A549 (cell line): ENCODE results near the gene BOD1L1. TPM values are rescaled to one million over a fixed set of nuclear protein-coding genes. Genes with fewer than 3 reads are reported as not detected.

Experiments used
- ATAC-seq, 2 experiments: fragments of 200-7000 bp in 1 of 2; fragments of >200 bp in 1 of 2; cut with Nextera tagmentation in 1 of 2; cut with Tn5 transposase in 1 of 2; 3 replicates each; pipeline versions ENCODE4 v1.8.0 to v1.9.1; 2018 to 2020; ENCODE audit warnings: mild to moderate bottlenecking in 1 of 2, moderate library complexity in 1 of 2
- CTCF ChIA-PET: fragments of 300-600 bp; sonication (Branson Sonifier 250); formaldehyde crosslinking; extraction: SDS; loops from one replicate; lab custom pipeline; 2021; ENCODE audit warnings: antibody characterized with exemption, inconsistent platforms; lab: Yijun Ruan, JAX
- POLR2A ChIA-PET: fragments of 350-600 bp; formaldehyde crosslinking; extraction: SDS; loops from one replicate; lab custom pipeline; 2021; ENCODE audit warnings: antibody characterized with exemption, inconsistent platforms; lab: Yijun Ruan, JAX
- DNase-seq, 2 experiments: peaks; one replicate each; pipeline versions ENCODE4 v3.0.0 to v3.0.0-alpha.2; 2011 to 2016; ENCODE audit warnings: low read depth in 1 of 2, low spot score in 1 of 2
- FAIRE-seq: peaks from 2 replicates; lab custom pipeline; 2011; peaks lifted over from hg19 to GRCh38; lab: Jason Lieb, UNC
- H3K27ac ChIP-seq, 2 experiments: fragments of >200 bp; sonication (Bioruptor Twin); formaldehyde crosslinking; 3 replicates each; pipeline ENCODE4 v1.5.1; 2016 to 2017
- H3K4me1 ChIP-seq: fragments of >200 bp; sonication (Bioruptor Twin); formaldehyde crosslinking; 3 replicates; pipeline ENCODE4 v1.6.1; 2016
- H3K4me2 ChIP-seq: fragments of >200 bp; sonication (Bioruptor Twin); formaldehyde crosslinking; 3 replicates; pipeline ENCODE4 v1.6.1; 2016
- H3K4me3 ChIP-seq: fragments of >200 bp; sonication (Bioruptor Twin); formaldehyde crosslinking; 3 replicates; pipeline ENCODE4 v1.5.1; 2016
- H3K9me3 ChIP-seq: fragments of >200 bp; sonication (Bioruptor Twin); formaldehyde crosslinking; 3 replicates; pipeline ENCODE4 v1.6.1; 2016
- EHMT2 ChIP-seq: fragments of 200-600 bp; sonication (generic); IDR thresholded peaks from 2 replicates; pipeline ENCODE4 v1.6.1; 2016; ENCODE audit warnings: antibody characterized with exemption, low read depth, mild to moderate bottlenecking, moderate library complexity
- GATA3 ChIP-seq: IDR thresholded peaks from 2 replicates; pipeline ENCODE4 v1.6.1; 2012; ENCODE audit warnings: borderline replicate concordance
- HOXB13 ChIP-seq: fragments of 250-450 bp; sonication (Bioruptor Pico); IDR thresholded peaks from 2 replicates; pipeline ENCODE4 v1.5.0; 2020; ENCODE audit warnings: low read depth, mild to moderate bottlenecking, moderate library complexity
- PHF8 ChIP-seq: fragments of 200-600 bp; sonication (generic); IDR thresholded peaks from 2 replicates; pipeline ENCODE4 v1.6.1; 2016; ENCODE audit warnings: low read depth, mild to moderate bottlenecking, antibody characterized with exemption, moderate library complexity, borderline replicate concordance
- RNF2 ChIP-seq: fragments of 200-600 bp; sonication (generic); IDR thresholded peaks from 2 replicates; pipeline ENCODE4 v1.6.1; 2016; ENCODE audit warnings: low read depth, mild to moderate bottlenecking, antibody characterized with exemption, moderate library complexity, borderline replicate concordance
- ZC3H11A ChIP-seq: fragments of 450-650 bp; IDR thresholded peaks from 2 replicates; pipeline ENCODE4 v1.6.1; 2014; ENCODE audit warnings: antibody characterized with exemption, mild to moderate bottlenecking
- WGBS: methylation state at CpG from one replicate; pipeline ENCODE4 v1.1.6; 2017; ENCODE audit errors: missing lambda C conversion rate; 5-methylcytosine and 5-hydroxymethylcytosine counted together
- polyA plus RNA-seq, 4 experiments: library from polyadenylated mRNA; depleted of rRNA in 3 of 4; stranded (reverse); fragments of >200 nt; fragmentation: RNase III in 1 of 4; extraction: RNeasy Plus Mini Kit Qiagen cat#74134 plus additional on column Dnase treatment in 1 of 4; gene quantifications; 2 replicates in 3 of 4; 3 replicates in 1 of 4; pipeline ENCODE4 v1.2.3, GENCODE V29; 2011 to 2017
- small RNA-seq, 6 experiments: library from RNA; depleted of rRNA; stranded (forward); fragments of <200 nt; gene quantifications; one replicate each; pipeline ENCODE3, GENCODE V24; 2012
- TF ChIP-seq, protein P1 (sequence below): fragments of 150-350 bp; IDR thresholded peaks from 2 replicates; pipeline ENCODE4 v1.6.1; 2014; ENCODE audit warnings: low read depth, mild to moderate bottlenecking, low read length
- TF ChIP-seq, protein P2 (sequence below): fragments of 250-450 bp; sonication (Bioruptor Pico); IDR thresholded peaks from 2 replicates; pipeline ENCODE4 v1.5.0; 2020; ENCODE audit warnings: low read depth, mild to moderate bottlenecking, moderate library complexity

The BOD1L1 gene
- polyA plus RNA-seq, 2 of the 4 experiments (the other 2 are of a cell fraction): 16.4 to 27.7 TPM

DNA sequence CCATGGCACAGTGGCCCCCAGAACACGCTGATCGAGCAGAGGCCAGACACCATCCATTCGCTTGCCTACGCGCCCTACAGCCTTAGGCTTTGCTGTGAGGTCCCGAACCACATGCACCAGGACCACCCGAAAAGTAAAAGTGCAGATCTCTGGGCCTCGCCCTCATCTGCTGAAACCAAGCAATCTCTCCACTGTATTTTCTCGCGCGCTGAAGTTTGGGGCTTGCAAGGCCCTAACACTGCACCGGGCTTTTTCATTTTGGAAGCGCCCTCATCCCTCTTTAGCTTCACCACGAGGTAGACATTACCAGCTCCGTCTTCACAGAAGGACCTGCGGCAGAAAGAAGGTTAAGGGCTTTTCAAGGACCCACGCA is 104.4 kb downstream of the BOD1L1 start (continued):
- TF ChIP-seq, protein P1, sequence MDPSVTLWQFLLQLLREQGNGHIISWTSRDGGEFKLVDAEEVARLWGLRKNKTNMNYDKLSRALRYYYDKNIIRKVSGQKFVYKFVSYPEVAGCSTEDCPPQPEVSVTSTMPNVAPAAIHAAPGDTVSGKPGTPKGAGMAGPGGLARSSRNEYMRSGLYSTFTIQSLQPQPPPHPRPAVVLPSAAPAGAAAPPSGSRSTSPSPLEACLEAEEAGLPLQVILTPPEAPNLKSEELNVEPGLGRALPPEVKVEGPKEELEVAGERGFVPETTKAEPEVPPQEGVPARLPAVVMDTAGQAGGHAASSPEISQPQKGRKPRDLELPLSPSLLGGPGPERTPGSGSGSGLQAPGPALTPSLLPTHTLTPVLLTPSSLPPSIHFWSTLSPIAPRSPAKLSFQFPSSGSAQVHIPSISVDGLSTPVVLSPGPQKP: no peak
- TF ChIP-seq RNF2: no peak
- TF ChIP-seq, all 56 proteins: peak for 0

DNA sequence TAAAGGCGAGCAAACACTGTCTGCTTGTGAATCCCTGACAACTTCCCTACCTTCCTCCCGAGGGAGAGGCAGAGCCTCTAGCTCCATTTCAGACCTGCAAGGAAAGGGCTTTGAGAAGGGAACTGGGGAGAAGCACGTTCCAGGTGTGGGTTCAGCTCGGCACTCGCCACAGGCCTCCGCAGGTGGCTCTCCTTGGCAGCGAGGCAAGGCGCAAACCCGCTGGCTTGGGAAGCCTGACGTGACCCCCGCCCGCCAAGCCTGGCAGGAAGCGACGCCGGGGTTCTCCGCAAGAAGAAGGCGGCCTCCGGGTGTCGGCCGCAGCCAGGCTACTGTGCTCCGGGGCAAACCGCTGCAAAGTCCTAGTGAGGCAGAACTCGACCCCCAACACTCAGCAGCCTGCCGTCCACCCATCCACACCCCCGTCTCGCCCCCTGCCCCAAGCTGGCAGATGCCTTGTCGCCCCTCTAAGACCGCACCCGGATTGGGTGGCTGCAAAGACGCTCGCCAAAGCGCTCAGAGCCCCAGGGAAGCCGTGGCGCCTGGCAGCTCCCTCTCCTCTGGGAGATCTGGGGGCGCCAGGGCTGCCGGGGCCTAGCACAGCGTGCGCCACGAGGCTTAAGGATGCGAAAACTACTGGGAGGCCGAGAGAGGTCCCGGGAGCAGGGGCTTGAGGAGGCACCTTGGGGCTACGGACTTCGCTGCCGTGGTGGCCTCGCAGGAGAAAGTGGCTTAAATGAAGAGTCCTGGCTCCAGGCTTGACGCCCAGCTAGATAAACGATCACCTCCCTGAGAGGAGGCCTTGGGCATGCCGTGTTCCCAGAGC is 105.0 kb downstream of the BOD1L1 start:
- no peak for DNase-seq
- TF ChIP-seq GATA3: no peak
- TF ChIP-seq, protein P2, sequence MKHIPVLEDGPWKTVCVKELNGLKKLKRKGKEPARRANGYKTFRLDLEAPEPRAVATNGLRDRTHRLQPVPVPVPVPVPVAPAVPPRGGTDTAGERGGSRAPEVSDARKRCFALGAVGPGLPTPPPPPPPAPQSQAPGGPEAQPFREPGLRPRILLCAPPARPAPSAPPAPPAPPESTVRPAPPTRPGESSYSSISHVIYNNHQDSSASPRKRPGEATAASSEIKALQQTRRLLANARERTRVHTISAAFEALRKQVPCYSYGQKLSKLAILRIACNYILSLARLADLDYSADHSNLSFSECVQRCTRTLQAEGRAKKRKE (CRISPR knock-in tag): no peak
- TF ChIP-seq ZC3H11A: no peak
- TF ChIP-seq PHF8: no peak
- TF ChIP-seq, all 56 proteins: peak for 0
- 39% methylated on average over 5 of the region's 49 CpGs for WGBS
- no peak for ATAC-seq
- Histone ChIP-seq H3K9me3 (peaks cover 6% of the 10 kb centered on the region; the same call in 1 of the 3 replicates), H3K4me1 (no peaks in the 10 kb centered on the region), H3K27ac (no peak overlapping the region), H3K4me2 (no peak overlapping the region), H3K4me3 (no peak overlapping the region)
- POLR2A ChIA-PET: no interaction called here
- FAIRE-seq: no peak
- CTCF ChIA-PET: interaction anchor here (0.9 to 1.5 kb wide), 2 partner anchors 9 to 670 kb away, joined by 3 to 4 read pairs; no protein-coding TSS in a partner anchor

DNA sequence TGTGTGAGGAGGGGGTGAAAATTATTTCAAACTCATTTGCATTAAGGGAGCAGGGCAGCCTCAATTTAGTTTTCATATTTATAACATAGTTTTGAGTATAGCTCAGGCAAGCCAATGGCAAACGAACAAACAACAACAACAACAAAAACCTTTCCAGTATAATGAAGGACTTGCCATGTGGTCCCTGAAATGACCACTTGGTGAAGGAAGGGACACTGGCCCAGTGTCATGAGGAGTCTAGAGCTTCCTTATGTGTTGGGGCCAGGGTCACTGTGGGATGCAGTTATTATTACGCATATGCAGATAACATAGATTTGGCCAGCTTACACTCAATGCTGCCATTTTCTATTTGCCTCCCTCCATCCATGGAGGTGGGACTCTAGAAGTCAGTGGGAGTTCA is 106.5 kb downstream of the BOD1L1 start:
- no peak for DNase-seq
- TF ChIP-seq EHMT2 (no peak), HOXB13 (no peak)
- TF ChIP-seq, all 56 proteins: peak for 0
- ATAC-seq (no peak), FAIRE-seq (no peak)
- no peak overlapping the region for H3K27ac ChIP-seq
- H3K4me1 ChIP-seq: no peaks in the 10 kb centered on the region
- no peak overlapping the region for H3K4me2 ChIP-seq
- POLR2A ChIA-PET: no interaction called here
- peaks cover 6% of the 10 kb centered on the region; the same call in 1 of the 3 replicates for H3K9me3 ChIP-seq
- CTCF ChIA-PET: interaction anchor here (0.9 kb wide), 1 partner anchor 7 kb away, joined by 3 read pairs; no protein-coding TSS in a partner anchor
- 55% methylated on average over 2 of the region's 2 CpGs for WGBS
- no peak overlapping the region for H3K4me3 ChIP-seq

Small RNA genes lying within 50 kb of the gene (small RNA-seq; reads per million reads assigned to genes)
- 0 to 1.3 (median 0.34) reads per million in 6 experiments for gene MIR5091

Other genes with a start within 250 kb of the BOD1L1 start
- gene RAB28, start 143.4 kb downstream of the BOD1L1 start, polyA plus RNA-seq (2011; rRNA removed): 19.6 and 24.6 TPM in 2 replicates
- 8.6 to 10.6 TPM (median 9.5 TPM) in 3 replicates for gene RAB28, start 143.4 kb downstream of the BOD1L1 start, polyA plus RNA-seq (2017; fragmentation: RNase III; extraction: RNeasy Plus Mini Kit Qiagen cat#74134 plus additional on column Dnase treatment)
- gene NKX3-2, start 83.2 kb downstream of the BOD1L1 start, polyA plus RNA-seq (2011; rRNA removed): 0.06 and 0.09 TPM in 2 replicates
- 0.17 to 0.44 TPM (median 0.38 TPM) in 3 replicates for gene NKX3-2, start 83.2 kb downstream of the BOD1L1 start, polyA plus RNA-seq (2017; fragmentation: RNase III; extraction: RNeasy Plus Mini Kit Qiagen cat#74134 plus additional on column Dnase treatment)